Raji (cell line): ENCODE results near the gene GPATCH8.

Experiments
- POLR2A ChIP-seq: IDR thresholded peaks from 2 replicates; pipeline ENCODE4 v1.6.1; 2011; ENCODE audit warnings: low read depth, low read length, control low read depth; ENCODE audit not compliant: insufficient read depth

GPATCH8 gene

DNA sequence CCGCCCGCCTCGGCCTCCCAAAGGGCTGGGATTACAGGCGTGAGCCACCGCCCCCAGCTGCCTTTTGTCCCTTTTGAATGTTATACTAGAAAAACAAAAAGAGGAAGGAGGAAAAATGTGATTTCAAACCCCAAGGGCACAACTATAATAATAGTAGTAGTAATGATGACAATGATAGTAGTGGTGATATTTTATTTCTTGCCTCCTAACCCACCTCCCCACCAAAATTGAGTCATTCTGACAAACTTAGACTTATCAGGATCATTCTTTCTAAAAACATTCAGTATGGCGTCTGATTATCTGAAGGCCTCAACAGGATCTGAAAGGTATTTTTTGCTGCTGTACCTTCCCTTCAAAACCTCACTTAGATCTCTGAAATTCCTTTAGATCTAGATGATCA lies 13.6 kb downstream of the GPATCH8 start:
- TF ChIP-seq POLR2A, result no peak

DNA sequence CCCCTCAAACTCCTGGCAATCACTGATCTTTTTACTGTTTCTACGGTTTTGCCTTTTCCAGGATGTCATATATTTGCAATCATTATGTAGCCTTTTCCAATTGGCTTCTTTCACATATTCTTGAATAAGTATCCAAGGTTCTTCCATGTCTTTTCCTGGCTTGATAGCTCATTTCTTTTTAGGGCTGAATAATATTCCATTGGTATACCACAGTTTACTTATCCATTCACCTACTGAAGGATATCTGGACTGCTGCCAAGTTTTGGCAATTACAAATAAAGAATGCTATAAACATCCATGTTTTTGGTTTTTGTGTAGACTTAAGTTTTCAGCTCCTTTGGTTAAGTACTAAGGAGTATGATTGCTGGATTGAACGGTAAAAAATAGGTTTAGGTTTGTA lies 16.0 kb downstream of the GPATCH8 start:
- TF ChIP-seq POLR2A, result no peak

DNA sequence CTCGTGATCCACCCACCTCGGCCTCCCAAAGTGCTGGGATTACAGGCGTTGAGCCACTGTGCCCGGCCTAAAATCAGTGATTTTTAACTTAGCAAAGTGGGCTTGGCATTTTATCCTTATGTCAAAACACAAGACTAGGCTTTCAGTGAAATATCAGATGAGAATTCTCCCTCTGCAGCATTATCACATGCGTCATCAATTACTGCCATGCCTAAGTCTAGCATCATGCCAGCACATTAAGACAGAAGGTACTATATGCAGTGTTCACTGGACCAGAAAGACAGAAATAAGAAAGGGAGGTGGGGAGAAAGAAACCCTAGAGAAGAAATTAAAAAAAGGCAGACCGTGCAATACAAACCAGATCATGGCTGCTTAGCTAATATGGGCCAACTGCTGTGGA lies 29.8 kb downstream of the GPATCH8 start:
- TF ChIP-seq POLR2A, result no peak

DNA sequence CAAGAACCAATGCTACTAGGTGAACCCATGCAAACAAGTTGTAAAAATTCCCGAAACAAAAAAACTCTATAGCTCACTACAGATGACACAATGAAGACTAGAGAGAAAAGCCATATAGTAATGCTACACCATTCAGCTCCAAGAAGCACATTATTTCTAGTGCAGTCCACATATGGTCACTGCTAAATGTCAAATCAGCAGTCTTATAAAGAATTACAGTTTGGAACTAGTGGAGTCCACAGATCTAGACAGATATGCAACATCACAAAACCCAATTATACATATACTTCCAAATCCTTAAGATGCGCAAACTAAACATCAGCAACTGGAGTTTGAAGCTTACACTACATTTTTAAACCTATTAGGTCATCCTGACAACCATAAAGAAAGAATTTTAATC lies 33.5 kb downstream of the GPATCH8 start:
- TF ChIP-seq POLR2A, result no peak

DNA sequence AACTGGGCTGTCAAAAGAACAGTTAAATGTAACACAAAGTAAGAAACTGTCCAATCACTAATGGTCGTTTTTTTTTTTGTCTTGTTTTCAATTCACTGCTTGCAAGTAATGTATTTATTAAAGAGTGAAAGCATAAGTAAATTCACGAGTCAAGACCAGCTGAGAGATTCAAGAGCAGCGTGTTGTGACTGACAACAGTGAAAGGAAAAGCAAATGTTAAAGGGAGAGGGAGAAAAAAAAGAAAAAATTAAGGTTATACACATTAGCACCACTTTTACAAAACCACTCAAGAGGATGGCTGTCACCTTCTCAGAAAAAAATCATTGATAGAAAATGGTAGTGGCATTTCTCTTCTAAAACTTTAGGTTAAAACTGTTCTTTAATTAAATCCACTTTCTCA lies 36.1 kb downstream of the GPATCH8 start:
- TF ChIP-seq POLR2A, result no peak

DNA sequence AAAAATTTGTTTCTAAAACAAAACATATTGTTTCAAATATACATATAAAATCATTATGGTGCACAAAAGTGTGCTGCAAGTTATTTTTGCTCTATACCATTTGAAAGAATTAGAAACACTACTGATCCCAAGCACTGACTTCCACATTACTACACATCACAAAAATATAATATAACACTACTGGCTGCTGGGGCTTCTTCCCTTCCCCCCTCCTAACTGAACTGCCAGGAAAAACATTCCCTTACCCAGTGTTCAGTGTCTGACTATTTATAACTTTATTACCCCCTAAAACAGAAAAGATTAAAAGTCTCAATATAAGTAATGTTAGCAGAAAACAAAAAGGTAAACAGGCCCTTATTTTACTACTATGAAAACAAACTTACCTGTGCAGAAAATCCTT lies 36.9 kb downstream of the GPATCH8 start:
- TF ChIP-seq POLR2A, result no peak

DNA sequence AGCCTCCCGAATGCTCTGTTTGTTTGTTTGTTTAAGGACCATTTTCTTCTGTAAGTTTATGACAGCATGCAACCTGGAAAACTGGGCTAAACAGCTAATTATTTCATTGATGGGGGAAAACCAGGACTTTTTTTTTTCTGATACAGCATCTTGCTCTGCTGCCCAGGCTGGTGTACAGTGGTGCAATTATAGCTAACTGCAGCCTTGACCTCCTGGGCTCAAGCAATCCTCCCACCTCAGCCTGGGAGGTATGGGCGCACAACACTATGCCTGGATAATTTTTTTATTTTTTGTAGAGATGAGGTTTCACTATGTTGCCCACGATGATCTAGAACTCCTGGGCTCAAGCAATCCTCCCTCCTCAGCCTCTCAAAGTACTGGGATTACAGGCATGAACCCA lies 37.3 kb downstream of the GPATCH8 start:
- no peak for TF ChIP-seq POLR2A

DNA sequence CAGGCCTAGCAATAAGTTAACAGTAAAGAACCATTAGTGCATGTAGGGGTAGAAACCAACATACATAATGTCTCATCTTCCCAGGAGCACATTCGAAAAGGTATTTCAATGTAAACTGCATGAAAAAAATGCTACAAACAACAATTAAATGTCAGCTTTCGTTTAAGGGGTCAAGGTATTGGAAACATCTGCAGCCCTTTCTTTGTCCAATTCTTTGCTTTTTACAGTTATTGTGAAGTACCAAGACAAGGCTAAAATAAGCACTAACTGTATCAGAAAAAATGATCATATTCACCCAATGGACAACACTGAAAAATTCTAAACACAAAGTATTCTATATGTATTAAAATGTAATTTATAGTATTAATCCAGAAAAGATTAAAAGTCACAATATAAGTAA lies 37.9 kb downstream of the GPATCH8 start:
- TF ChIP-seq POLR2A, result no peak

DNA sequence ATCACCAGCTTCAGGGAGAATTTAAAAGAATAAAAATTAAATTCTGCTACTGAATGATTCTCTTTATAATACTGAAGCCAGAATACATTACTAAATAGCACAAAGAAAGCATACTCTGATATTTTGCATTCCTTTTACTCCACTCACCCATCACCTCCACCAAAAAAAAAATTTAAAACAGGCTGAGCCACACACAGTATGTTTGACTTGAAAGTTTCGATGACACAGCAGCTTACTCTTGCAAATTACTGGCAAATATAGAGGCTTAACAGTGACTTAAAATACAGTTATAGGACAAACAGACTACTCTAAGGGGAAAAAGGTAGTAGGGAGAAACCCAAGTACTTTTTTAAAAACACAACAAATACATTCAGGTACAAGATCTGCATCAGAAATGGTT lies 39.2 kb downstream of the GPATCH8 start:
- no peak for TF ChIP-seq POLR2A

DNA sequence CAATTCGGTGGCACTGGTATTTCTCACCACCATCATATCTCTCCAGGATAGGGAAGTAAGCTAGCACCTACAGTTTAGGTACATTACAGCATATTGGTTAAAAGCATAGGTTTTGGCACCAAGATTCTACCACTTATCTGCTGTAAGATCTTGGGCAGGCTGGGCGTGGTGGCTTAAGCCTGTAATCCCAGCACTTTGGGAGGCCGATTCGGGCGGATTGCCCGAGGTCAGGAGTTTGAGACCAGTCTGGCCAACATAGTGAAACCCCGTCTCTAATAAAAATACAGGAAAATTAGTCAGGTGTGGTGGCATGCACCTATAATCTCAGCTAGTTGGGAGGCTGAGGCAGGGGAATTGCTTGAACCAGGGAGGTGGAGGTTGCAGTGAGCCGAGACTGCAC lies 51.4 kb downstream of the GPATCH8 start:
- TF ChIP-seq POLR2A, result no peak

DNA sequence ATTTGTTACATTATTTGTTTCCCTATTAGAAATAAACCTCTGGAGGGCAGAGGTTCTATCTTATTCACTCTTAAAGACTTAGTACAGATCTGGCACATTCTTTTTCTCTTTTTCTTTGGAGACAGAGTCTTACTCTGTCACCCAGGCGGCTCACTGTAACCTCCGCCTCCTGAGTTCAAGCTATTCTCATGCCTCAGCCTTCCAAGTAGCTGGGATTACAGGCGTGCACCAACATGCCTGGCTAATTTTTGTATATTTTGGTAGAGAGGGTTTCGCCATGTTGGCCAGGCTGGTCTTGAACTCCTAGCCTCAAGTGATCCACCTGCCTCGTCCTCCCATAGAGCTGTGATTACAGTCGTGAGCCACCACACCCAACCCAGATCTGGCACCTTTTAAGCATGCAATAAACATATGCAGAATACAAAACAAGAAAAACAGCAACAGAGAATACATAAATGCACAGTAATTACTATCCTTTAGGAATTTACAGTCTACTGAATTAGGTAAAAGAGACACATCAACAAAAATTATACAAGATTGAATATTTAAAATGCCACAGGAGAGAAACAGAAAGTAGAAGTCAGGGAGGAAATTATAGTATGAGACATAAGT lies 52.1 kb downstream of the GPATCH8 start:
- no peak for TF ChIP-seq POLR2A

DNA sequence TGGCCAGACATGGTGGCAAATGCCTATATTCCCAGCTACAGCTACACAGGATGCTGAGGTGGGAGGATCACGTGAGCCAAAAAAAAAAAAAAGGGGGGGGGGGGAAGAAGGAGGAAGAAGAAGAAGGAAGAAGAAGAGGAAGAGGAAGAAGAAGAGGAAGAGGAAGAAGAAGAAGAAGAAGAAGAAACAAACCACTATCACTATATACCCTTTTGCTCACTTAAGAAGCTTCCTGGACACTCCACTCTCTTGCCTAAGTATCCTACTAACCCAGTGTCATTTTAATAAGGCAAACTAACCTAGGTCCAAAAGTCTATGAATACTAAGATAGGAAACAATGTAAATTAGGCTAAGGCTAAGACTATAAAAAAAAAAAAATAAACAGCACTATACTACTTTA lies 54.8 kb downstream of the GPATCH8 start:
- TF ChIP-seq POLR2A, result no peak

DNA sequence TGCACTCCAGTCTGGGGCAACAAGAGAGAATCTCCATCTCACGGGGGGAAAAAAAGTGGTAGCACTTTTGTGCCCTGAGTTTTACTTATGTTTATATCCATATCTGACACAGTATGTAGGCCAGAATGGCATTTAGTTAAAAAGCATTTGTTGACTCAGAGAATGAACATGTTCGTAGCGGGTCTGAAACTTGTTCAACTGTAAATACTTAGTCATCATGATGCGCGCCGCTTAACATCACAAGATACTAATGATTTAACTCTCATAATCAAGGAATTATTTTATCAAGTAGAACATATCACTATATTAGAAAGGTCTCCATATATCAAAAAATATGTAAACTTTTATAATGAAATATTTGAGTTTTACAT lies 58.5 kb downstream of the GPATCH8 start:
- no peak for TF ChIP-seq POLR2A

DNA sequence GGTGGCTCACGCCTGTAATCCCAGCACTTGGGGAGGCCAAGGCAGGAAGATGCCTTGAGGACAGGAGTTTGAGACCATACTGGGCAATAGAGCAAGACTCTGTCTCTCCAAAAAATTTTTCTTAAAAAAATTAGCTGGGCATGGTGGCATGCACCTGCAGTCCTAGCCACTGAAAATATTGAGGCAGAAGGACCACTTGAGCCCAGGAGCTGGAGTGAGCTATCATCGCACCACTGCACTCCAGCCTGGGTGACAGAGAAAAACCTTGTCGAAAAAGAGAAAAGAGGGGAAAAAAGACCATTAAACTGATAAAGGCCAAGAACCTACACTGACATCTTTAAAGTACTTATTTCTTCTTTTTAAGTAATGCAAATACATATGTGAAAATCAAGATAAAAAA lies 60.4 kb downstream of the GPATCH8 start:
- no peak for TF ChIP-seq POLR2A

DNA sequence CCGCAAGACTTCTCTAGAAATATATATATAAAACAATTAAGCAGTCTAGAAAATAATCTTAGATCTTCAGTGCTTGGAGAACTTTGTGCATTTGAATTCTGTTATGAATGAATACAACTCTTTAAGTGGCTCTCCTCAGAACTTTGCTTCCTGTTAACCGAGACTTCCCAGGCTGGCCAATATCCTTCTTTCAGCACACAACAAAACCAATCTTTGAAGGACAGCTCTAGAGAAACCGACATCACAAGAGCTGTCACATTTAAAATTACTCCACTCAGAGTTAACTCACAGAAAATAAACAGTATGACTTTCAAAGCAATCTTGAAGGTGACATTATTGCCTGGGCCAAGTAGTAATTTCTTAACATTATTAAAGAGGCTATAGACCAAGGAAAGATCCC lies 64.0 kb downstream of the GPATCH8 start:
- TF ChIP-seq POLR2A, result no peak

DNA sequence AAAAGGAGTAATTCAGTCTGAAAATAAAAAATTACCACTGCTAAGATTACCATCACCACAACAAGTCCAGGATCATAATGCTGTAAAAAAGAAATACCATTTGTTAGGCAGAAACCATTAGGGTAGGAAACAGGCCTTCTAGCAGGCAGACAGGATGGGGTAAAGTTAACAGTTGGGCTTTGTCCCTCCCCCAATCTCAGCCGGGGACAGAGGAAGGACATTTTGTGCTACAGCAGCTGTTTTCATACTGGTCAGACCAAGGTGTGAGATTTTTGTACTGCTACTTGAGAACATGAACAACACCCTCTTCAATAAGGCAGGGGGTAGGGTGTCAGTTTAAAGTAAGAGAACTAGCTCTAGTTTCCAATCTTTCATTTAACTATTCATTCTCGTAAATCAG lies 64.6 kb downstream of the GPATCH8 start:
- no peak for TF ChIP-seq POLR2A

DNA sequence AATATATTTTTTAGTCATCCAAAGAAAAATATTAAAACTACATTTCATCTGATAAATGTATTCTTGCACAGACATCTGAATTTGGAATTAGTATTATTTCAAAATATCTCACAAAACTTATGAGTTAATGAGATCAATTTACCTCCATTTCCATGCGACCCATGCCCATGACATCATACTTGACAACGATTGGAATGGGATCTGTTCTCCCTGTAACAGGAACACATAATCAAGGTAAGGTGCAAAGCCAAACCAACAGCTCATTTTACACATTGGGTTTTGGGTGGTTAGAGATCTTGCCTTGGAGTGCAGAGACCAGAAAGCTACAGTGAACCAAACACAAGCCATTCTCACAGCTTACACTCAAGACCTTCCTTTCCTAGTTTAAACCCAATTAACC lies 66.9 kb downstream of the GPATCH8 start:
- TF ChIP-seq POLR2A, result no peak
